Measurements from ENCODE around the gene HOATZ. TPM values are rescaled to one million over a fixed set of nuclear protein-coding genes. Genes with fewer than 3 reads are reported as not detected.

Gene HOATZ
- total RNA-seq, 1 experiment from 2014 or later: not detected

DNA sequence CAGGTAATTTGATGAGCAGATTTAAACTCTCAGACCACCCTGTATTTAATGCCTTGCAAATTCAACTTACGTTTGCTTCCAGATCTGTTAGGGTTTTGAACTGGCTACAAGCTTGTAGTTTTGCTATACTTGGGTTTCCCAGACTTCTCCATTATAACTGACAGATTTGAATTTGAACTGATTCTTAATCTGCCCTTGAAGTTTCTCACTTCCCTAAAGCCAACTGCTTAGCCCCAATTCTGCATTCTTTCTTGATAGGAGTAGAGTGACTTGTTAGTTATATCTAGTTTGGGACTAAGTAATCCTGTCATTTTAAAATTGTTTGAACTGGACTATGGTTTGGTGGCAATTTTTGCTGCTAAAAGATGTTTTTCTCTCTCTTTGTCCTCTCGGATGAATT, 35.7 kb downstream of the HOATZ start:
- no peaks in the 10 kb centered on the region for H3K9me2 ChIP-seq (ENCODE audit: insufficient read depth)
- no peaks in the 10 kb centered on the region for H3K36me3 ChIP-seq (ENCODE audit: control insufficient read depth in 1 of 2, insufficient read depth in 2 of 2, low read length in 2 of 2)
- TF ChIP-seq ZFX (IDR thresholded peaks at IDR 0.05): no peak
- TF ChIP-seq CEBPB (IDR thresholded peaks at IDR 0.05; ENCODE audit: low read depth): no peak
- TF ChIP-seq ELF1 (IDR thresholded peaks at IDR 0.05; ENCODE audit: borderline replicate concordance, low read depth): no peak
- no peak for TF ChIP-seq TCF7L2 (IDR thresholded peaks at IDR 0.05; ENCODE audit: borderline replicate concordance, extremely low read depth, insufficient read depth, insufficient read length)
- TF ChIP-seq POLR2AphosphoS5 (IDR thresholded peaks at IDR 0.05; ENCODE audit: low read depth, low read length): no peak
- TF ChIP-seq EZH2phosphoT487 (IDR thresholded peaks at IDR 0.05; ENCODE audit: borderline replicate concordance): no peak
- no peak for TF ChIP-seq EGR1 (IDR thresholded peaks at IDR 0.05; ENCODE audit: low read depth)
- no peak for TF ChIP-seq EZH2 (IDR thresholded peaks at IDR 0.05)
- no peak overlapping the region for H3K4me3 ChIP-seq (replicated peaks in 1 of 2; ENCODE audit: low read depth in 1 of 2, low read length in 2 of 2)
- no peak overlapping the region for H3K4me2 ChIP-seq (ENCODE audit: low read length)
- ATAC-seq: no peak
- peaks cover 0 to 9% of the 10 kb centered on the region in 2 experiments; a peak in 2 of 4 replicates for H3K4me1 ChIP-seq (ENCODE audit: control insufficient read depth in 1 of 2, insufficient read depth in 2 of 2, low read length in 2 of 2)
- no peaks in the 10 kb centered on the region for H3K79me2 ChIP-seq (ENCODE audit: insufficient read depth, low read length)
- no peaks in the 10 kb centered on the region for H3K27me3 ChIP-seq (ENCODE audit: insufficient read depth, low read length)
- ChIA-PET POLR2A (no interaction called here), CTCF (interaction anchor here (1.6 kb wide), 1 partner anchor 114 kb away, joined by 3 read pairs; no protein-coding TSS in a partner anchor), RAD21 (ENCODE audit: low non-redundant PET in 1 of 2, low total read pairs in 2 of 2, uncharacterized antibody in 2 of 2, unreplicated experiment in 2 of 2) (no interaction called here)
- no peak overlapping the region for H3K27ac ChIP-seq (ENCODE audit: low read depth, low read length)
- no peak overlapping the region for H3K9ac ChIP-seq (ENCODE audit: low read length)
- H4K20me1 ChIP-seq (ENCODE audit: insufficient read depth): no peaks in the 10 kb centered on the region
- BruUV-seq (replicated peaks): no TSS peak
- H3K9me3 ChIP-seq (ENCODE audit: control insufficient read depth in 1 of 2, insufficient read depth in 1 of 2, low read depth in 1 of 2, low read length in 2 of 2): no peaks in the 10 kb centered on the region
- H2AFZ ChIP-seq (ENCODE audit: low read depth, low read length, poor library complexity, severe bottlenecking): no peak overlapping the region
- intact Hi-C loops (cut with micrococcal nuclease): no loop called here
- DNase-seq (ENCODE audit: low read depth, low spot score): no peak

DNA sequence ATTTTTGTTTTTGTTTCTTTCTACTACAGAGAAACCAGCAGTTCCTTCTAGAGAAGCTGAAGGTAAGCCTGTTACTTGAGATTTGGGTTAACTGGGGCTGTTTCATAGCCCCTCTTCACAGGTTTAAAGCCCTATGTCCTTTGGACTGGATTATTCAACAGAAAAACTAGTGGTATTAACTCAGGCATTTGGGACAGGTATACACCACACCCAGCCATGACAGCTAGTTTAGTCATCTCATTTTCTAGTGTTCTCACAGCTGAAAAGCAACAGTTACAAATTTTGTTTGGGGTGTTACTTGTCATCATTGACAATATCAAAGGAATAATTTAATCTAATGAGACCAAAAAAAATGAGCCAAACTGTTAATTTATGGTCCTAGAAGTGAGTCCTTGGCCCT, 40.0 kb downstream of the HOATZ start:
- Histone ChIP-seq H3K36me3 (ENCODE audit: control insufficient read depth in 1 of 2, insufficient read depth in 2 of 2, low read length in 2 of 2) (no peaks in the 10 kb centered on the region), H3K9ac (ENCODE audit: low read length) (no peak overlapping the region), H4K20me1 (ENCODE audit: insufficient read depth) (no peaks in the 10 kb centered on the region), H3K27me3 (ENCODE audit: insufficient read depth, low read length) (no peaks in the 10 kb centered on the region), H3K79me2 (ENCODE audit: insufficient read depth, low read length) (no peaks in the 10 kb centered on the region), H3K9me2 (ENCODE audit: insufficient read depth) (no peaks in the 10 kb centered on the region; the same call in 1 of the 2 replicates), H3K4me1 (ENCODE audit: control insufficient read depth in 1 of 2, insufficient read depth in 2 of 2, low read length in 2 of 2) (peaks cover 0 to 9% of the 10 kb centered on the region in 2 experiments; a peak in 2 of 4 replicates), H2AFZ (ENCODE audit: low read depth, low read length, poor library complexity, severe bottlenecking) (peak overlapping the region; percentile 75), H3K27ac (ENCODE audit: low read depth, low read length) (no peak overlapping the region), H3K4me2 (ENCODE audit: low read length) (peak overlapping the region; percentile 39; the same call in 1 of the 2 replicates), H3K4me3 (replicated peaks in 1 of 2; ENCODE audit: low read depth in 1 of 2, low read length in 2 of 2) (no peak overlapping the region), H3K9me3 (ENCODE audit: control insufficient read depth in 1 of 2, insufficient read depth in 1 of 2, low read depth in 1 of 2, low read length in 2 of 2) (no peaks in the 10 kb centered on the region; a peak in 1 of 4 replicates)
- intact Hi-C loops (cut with micrococcal nuclease): no loop called here
- ChIA-PET RAD21 (ENCODE audit: low non-redundant PET in 1 of 2, low total read pairs in 2 of 2, uncharacterized antibody in 2 of 2, unreplicated experiment in 2 of 2) (no interaction called here), POLR2A (no interaction called here), CTCF (no interaction called here)
- DNase-seq (ENCODE audit: low read depth, low spot score): no peak
- no peak for ATAC-seq
- TF ChIP-seq, protein P1, sequence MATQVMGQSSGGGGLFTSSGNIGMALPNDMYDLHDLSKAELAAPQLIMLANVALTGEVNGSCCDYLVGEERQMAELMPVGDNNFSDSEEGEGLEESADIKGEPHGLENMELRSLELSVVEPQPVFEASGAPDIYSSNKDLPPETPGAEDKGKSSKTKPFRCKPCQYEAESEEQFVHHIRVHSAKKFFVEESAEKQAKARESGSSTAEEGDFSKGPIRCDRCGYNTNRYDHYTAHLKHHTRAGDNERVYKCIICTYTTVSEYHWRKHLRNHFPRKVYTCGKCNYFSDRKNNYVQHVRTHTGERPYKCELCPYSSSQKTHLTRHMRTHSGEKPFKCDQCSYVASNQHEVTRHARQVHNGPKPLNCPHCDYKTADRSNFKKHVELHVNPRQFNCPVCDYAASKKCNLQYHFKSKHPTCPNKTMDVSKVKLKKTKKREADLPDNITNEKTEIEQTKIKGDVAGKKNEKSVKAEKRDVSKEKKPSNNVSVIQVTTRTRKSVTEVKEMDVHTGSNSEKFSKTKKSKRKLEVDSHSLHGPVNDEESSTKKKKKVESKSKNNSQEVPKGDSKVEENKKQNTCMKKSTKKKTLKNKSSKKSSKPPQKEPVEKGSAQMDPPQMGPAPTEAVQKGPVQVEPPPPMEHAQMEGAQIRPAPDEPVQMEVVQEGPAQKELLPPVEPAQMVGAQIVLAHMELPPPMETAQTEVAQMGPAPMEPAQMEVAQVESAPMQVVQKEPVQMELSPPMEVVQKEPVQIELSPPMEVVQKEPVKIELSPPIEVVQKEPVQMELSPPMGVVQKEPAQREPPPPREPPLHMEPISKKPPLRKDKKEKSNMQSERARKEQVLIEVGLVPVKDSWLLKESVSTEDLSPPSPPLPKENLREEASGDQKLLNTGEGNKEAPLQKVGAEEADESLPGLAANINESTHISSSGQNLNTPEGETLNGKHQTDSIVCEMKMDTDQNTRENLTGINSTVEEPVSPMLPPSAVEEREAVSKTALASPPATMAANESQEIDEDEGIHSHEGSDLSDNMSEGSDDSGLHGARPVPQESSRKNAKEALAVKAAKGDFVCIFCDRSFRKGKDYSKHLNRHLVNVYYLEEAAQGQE (IDR thresholded peaks at IDR 0.05; ENCODE audit: low read depth): no peak
- TF ChIP-seq RAD21 (IDR thresholded peaks at IDR 0.05; ENCODE audit: low read depth) (no peak), ELF1 (IDR thresholded peaks at IDR 0.05; ENCODE audit: borderline replicate concordance, low read depth) (no peak), FOSL1 (IDR thresholded peaks at IDR 0.05; ENCODE audit: low read depth) (peak; percentile 53), SP1 (IDR thresholded peaks at IDR 0.05; ENCODE audit: low read depth) (no peak), JUND (IDR thresholded peaks at IDR 0.05) (peak; percentile 32; the same call in 1 of the 2 replicates), ZFX (IDR thresholded peaks at IDR 0.05) (no peak)
- TF ChIP-seq, protein P2, sequence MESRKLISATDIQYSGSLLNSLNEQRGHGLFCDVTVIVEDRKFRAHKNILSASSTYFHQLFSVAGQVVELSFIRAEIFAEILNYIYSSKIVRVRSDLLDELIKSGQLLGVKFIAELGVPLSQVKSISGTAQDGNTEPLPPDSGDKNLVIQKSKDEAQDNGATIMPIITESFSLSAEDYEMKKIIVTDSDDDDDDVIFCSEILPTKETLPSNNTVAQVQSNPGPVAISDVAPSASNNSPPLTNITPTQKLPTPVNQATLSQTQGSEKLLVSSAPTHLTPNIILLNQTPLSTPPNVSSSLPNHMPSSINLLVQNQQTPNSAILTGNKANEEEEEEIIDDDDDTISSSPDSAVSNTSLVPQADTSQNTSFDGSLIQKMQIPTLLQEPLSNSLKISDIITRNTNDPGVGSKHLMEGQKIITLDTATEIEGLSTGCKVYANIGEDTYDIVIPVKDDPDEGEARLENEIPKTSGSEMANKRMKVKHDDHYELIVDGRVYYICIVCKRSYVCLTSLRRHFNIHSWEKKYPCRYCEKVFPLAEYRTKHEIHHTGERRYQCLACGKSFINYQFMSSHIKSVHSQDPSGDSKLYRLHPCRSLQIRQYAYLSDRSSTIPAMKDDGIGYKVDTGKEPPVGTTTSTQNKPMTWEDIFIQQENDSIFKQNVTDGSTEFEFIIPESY (IDR thresholded peaks at IDR 0.05; ENCODE audit: extremely low read depth, insufficient replicate concordance, low read length): no peak
- BruUV-seq (replicated peaks): no TSS peak
